GM10847 (cell line): ENCODE results near the gene PCYT2.

Experiments
- POLR2A ChIP-seq: IDR thresholded peaks from 2 replicates; pipeline ENCODE4 v1.6.1; 2011; ENCODE audit not compliant: insufficient read length; ENCODE audit errors: extremely low read depth

PCYT2 gene

DNA sequence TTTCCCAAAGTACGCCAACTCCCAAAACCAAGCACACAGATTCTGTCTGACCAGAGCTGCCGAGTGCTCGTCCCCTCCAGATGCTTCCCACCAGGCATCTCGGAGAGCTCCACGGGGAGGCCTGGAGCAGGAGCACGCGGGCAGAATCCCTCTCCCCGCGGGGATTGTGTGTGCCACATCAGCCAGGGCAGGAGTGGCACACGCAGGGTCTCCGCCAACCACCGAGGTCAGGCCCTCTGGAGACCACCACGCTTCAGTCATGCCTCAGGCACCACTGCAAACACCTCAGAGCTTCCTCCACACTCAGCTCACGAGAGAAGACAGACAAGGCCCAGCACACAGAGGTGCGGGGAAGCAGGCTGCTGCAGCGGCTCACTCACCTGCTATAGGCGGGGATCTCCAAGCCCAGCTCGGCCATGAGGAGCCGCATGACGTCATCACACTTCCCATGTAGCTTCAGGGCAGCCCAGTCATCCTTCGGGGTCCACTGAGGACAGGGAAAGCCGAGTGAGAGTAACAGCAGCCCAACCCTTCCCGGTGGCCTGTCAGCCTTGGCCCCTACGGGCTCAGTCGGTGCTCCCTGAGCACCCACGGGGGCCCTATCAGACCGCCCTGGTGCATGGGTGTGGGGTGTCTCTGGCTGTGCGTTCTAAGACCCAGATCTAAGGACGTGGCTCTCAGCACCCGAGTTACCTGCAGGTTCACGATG, 2.3 kb upstream of the PCYT2 start:
- TF ChIP-seq POLR2A, result no peak

DNA sequence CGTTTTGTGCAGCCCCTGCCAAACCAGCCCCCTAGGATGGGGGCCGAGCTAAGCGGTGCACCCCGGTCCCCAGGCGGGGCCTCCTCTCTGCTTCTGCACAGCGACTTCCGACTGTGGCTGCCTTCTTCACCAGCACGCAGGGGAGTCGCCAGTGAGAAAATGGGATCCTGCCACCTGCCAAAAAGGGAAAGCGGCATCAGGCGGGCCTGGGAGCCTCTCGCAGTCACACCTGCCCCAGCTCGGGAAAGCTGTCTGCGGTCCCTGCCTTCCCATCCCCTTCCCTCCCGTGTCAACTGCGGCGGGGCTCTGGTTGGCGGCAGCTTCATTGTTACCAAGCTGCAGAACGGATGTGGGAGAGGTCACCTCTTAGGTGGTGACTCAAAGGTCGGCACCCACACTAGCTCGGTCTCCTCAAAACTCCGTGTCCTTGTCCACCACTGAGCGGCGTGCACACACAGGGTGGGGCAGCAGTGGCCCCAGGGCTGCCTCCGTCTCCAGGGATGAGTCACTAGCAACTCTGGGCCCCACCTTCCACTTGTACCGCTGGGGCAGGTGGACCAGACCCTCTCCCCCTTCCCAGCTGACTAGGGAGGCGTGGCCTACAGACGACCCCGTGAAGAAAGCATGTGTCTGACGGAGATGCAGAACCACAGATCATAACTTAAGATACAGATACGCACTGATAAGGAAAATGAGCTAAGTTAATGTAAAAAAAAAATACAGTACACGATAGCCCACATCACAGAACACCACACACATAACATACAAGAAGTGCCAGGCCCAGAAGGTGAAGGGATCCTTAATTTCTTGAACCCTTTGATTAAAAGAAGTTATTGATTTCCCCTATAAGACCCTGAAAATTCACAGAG, 1.5 kb upstream of the PCYT2 start:
- TF ChIP-seq POLR2A, result no peak

DNA sequence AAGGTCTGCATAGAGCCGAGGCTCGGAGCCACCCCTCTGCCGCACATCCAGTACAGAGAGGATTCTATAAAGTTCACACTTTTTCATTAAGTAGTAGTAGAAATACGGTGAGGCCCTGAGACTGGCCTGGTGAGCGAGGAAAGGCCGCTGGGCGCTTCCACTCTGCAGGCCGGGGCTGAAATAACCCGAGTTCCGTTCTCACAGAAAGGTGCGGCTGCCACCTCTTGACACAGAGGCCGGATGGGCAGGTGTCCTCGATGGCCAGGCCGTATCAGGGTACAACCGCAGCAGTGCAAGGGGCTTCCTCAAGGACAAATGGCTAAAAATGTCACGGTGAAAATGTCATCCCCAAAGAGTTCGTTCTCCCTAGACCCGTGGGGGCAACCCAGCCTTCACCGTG, 770 bp upstream of the PCYT2 start:
- TF ChIP-seq POLR2A, result no peak

DNA sequence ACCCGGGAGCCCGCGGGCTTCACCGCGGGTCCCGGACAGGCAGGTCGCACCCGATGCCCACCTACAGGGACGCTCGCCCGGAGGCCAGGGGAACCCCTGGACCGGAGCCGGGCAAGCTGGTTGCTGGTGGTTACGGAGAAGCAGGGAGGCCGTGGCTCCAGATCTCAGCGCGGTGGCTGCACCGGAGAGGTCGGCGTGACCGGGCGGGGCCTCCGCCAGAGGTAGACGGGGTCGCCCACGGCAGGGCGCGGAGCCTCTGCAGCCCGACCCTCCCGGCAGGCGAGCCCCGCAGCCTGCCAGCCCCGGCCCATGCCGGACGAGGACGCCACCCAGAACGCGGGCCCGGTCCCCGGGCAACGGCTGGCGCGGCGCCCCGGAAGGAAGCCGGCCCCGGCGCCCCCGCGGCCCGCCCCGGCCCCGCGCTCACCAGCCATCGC, 341 bp downstream of the PCYT2 start:
- no peak for TF ChIP-seq POLR2A

DNA sequence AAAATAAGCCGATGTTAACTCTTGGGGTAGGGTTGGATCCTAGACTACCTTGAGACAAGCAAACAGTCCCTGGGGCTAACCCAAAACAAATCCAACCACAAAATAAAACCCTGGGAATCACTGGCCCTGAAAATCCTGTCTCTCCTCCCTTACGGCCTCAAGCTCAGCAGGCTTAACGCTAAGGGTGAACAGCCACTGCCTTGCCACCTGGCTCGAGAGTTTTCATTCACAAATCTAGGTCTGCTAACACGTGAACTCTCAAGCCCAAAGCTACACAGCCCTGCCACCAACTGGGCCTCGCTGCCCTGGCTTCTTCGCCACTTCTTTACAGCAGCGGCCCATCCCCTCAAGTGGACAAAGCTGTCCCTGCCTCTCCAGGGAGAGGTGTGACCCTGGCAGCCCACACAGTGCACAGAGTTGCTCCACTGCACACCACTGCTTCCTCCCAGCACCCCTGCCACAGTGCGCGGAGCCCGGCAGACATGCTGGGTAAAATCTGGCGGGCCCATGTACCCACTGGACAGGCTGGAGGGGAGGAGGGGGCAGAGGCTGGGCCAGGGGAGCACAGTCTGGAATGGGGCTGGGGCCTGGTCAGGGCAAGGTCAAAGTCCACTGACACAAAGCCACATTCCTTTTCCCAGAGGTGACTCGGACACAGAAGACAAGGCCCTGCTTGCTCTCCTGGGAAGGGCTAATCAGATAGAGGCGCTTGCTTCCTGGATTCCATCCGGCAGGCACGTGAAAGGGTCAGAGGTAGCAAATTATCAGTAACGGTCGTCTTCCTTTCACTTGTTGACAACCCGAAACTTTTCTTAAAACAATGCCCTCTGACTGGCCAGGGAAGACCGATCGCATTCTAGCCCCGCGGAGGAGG, 996 bp downstream of the PCYT2 start:
- no peak for TF ChIP-seq POLR2A

DNA sequence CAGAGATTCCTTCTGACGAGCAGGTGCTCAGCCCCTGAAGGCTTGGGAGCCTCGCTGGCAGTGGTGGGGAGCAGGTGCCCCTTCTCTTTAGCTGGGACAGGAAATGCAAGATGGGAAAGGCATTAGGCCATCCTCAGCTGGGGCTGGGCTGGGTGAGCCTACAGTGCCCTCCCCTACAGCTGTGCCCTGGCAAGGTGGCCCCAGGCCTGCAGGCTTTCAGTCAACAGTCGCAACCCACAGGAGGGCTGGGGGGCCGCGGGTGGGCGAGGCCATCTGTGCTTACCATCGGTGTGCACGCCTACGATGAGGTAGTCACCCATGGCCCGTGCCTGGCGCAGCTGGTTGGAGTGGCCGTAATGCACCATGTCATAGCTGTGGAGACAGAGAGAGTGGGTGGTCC, 2.0 kb downstream of the PCYT2 start:
- no peak for TF ChIP-seq POLR2A

DNA sequence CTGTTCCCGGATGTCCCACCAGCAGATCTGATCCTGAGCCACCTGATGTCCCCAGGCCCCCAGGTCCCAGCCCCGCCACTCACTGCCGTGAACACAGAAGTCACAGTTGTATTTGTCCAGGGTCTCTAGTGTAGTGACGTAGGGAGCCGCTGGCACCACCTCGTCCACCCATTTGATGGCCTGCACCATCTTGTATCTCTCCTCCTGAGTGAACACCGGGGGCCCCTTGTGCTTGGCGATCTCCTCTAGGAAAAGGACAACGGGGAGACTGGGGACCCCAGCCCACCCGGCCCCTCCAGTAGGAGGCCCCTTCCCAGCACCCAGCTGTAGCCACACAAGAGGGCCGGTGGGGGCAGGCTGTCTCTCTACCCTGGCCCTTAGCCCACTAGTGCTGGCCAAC, 2.4 kb downstream of the PCYT2 start:
- no peak for TF ChIP-seq POLR2A

DNA sequence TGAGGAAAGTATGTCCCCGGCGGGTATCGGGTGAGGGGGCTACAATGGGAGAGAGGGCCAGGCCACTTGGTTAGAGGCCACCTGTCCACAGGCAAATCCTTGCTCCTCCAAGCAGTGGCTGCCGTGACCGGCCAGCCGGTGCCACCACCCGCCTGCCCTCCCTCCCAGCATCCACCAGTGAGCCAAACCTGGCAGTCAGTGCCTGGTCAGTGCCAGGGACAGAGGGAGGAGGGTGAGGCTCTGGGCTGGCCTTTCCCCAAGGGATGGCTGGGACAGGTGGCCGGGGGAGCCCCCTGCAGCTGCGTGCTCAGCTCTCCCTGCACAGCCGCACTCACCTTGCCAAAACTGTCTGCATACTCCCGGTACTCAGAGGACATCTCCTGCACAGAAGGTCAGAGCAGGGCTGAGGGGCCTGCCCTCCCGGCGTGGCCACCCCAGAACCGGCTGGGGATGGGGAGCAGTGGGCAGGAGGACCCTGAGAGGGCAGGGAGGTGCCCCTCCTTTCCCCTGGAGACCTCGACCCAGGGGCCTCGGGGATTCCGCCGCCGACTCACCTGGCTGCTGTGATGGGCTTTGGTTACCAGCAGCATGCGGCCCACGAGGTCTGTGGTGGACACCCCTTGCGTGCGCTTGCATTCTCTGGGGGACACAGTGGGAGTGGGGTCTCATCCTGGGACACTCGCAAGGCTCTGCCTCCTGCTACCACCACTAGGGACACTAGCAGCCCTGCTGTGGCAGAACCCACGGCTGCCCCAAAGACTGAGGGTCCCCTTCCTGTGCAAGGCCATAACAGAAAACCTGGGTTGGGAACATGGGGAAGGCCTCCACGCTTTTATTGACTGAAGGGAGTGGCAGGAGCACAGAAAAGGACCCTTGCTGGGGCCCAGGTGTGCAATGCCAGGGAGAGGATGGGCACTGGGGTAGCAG, 3.7 kb downstream of the PCYT2 start:
- TF ChIP-seq POLR2A, result no peak

DNA sequence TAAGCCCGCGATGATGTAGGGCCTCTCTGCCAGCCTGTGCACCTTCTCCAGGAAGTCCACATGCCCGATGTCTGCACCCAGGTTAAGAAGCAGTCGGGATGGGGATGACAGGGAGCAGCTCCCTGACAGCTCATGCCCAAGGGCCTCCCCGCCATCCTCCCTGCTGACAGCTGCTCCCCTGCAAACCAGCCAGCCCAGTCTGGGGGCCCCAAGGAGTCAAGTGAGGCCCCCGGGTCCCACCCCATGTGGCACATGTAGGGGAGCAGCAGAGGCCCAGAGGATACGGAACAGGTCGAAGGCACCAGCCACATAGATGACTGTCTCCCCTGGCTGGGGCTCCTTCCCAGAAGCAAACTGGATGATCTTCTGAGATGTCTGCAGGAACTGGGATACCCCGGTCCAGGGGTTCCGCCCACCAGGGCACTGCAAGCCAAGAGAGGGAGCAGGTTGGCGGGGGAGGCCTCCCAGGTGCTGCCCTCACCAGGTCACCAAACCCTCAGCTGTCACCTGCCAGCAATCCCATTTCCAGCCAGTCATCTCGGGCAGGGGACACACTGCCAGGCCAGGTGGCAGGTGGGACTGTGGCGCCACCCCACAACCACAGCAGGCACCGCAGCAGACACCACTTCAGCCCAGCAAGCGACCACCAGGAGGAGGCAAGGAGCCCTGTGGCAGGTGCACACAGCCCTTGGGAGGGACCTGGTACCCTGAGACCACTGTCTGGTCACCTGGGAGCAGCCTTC, 4.6 kb downstream of the PCYT2 start:
- TF ChIP-seq POLR2A, result no peak

DNA sequence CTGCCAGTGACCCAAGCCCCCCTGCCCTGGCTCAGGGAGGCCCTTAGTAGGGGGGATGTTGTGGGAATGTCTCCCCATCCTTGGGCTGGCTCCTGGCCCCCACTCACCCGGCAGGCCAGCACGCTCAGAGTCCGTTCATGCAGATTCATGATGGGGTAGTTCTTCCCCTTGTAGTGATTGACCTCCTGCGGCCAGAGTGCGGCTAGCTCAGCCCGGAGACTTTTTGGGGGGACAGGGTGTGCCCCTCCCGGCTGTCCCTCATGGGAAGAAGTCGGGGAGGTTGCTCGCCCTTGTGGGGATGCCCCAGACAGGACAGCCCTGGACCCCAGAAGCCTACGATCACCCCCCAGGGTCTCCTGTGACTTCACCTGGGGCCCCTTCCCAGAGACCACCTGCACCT, 5.2 kb downstream of the PCYT2 start:
- no peak for TF ChIP-seq POLR2A

DNA sequence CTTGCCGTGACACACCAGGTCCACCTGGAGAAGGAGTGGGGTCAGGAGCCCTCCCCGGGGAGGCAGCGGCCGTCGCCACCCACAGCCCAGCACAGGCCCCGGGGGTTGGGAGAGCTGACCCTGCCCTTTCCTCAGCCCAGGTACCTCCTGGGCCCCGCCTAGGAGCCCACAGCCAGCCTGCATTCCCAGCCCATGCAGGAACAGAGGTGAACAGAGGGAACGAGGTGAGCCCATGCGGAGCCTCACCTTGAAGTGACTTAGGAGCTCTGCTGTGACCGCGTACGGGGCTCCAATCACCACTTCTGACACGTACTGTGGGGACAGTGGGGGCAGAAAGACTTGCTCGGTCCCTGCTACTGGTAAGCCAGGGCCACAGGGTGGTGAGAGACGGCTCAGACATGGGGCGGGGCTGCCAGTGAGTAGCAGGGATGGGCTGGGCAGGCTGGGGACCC, 5.7 kb downstream of the PCYT2 start:
- TF ChIP-seq POLR2A, result no peak

DNA sequence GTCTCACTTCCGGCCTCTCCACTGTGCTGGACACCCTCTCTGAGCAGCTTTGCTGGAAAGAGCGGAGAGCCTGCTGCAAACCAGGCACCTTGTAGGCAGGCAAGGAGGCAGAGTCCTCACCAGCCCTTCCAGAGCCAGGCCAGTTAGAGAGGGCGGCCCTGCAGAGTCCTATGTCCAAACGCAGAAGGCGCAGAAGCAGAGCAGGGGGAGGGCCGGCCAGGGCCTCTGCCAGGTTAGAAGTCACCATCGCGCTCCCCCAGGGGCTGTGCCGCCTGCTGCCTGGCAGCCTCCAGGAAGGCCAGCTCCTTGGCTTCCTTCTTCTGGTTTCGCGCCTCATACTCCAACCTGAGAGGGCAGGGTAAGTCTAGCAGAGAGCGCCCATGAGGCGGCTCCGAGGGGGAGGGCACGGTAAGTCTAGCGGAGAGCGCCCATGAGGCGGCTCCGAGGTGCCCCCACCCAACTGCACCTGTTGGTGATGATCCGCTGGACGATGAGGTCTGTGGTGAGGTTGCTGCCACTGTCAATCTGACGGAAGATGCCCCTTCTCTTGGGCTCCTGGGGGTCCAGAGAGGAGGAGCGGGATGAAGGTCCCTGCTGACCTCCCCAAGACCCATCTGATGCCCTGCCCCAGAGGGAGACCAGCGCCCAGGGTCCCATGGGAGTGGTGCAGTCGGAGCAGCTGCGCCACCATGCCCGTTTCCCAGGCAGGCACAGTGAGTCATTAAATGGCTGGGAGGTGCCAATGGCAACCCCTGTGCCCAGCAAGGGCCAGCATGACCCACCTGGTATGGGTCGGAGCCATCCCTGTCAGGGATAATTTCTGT, 6.4 kb downstream of the PCYT2 start:
- no peak for TF ChIP-seq POLR2A
